ENCODE results near the gene GMCL2. TPM values are rescaled to one million over a fixed set of nuclear protein-coding genes. Genes with fewer than 3 reads are reported as not detected.

The GMCL2 gene
- polyA plus RNA-seq, 1 donor (not counting 4 experiments of a cell fraction or from before 2014, with no cell fraction given): not detected

DNA sequence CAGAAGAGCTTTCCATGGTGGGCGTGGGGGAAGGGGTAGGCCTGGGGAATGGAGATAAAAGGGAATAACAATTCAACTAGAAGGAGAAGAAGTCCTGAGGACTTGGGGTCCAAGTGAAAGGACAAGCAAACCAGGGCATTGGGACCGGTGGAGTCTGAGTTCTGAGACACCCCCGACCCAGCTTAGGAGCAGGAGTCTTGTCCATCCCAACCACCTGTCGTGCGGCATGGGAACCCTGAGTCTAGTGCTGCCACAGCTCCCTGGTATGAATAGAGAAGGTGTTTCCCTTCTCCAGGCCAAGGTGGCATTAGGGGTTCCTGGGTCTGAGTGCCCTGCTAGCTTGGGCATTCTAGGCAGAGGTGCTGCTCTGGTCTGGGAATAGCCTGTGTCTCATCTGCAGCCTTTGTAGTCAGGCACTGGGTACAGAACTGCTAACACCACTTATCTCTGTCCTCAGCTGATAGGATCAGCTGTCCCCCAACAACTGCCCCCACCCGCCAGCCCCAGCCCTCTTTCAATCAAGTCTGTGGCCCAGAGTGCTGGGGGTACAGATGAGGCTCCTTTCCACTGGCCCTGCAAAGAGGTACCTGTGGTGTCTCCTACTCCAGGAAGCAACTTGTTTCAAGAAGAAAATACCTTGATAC lies 27.1 kb upstream of the GMCL2 start:
- Histone ChIP-seq H3K36me3 (ENCODE audit: control insufficient read depth in 2 of 2, extremely low read depth in 1 of 2, insufficient read depth in 2 of 2, low read length in 2 of 2) (peaks cover 41 to 46% of the 10 kb centered on the region in 2 experiments), H2AFZ (ENCODE audit: control insufficient read depth, low read length) (no peak overlapping the region), H3K79me2 (ENCODE audit: control insufficient read depth, insufficient read depth, low read length) (peaks cover 3% of the 10 kb centered on the region), H3K4me2 (ENCODE audit: control insufficient read depth, extremely low read depth, insufficient read depth, low read depth, low read length) (no peak overlapping the region), H3K27me3 (ENCODE audit: control insufficient read depth, extremely low read depth, insufficient read depth, low read length) (no peaks in the 10 kb centered on the region), H3K9me3 (ENCODE audit: control insufficient read depth, low read depth, low read length) (no peaks in the 10 kb centered on the region), H3K9me1 (ENCODE audit: control insufficient read depth, extremely low read depth, insufficient read depth, low read length) (peaks cover 4% of the 10 kb centered on the region), H3K27ac (ENCODE audit: control insufficient read depth, insufficient read depth, low read length) (no peak overlapping the region), H3K4me1 (ENCODE audit: control insufficient read depth, extremely low read depth, insufficient read depth, low read length) (no peaks in the 10 kb centered on the region), H3K4me3 (ENCODE audit: control insufficient read depth in 2 of 3, extremely low read depth in 1 of 3, insufficient read depth in 2 of 3, low read depth in 1 of 3, low read length in 3 of 3) (no peak overlapping the region), H4K20me1 (ENCODE audit: control insufficient read depth, extremely low read depth, insufficient read depth, low read length) (peaks cover 25% of the 10 kb centered on the region), H3K9ac (ENCODE audit: control insufficient read depth, extremely low read depth, insufficient read depth, low read length) (no peak overlapping the region)
- FAIRE-seq (no peak), DNase-seq (ENCODE audit: low read depth, low spot score) (no peak)
- TF ChIP-seq CTCF (optimal IDR thresholded peaks at IDR 0.05 in 1 of 3, IDR thresholded peaks at IDR 0.05 in 1 of 3, conservative IDR thresholded peaks at IDR 0.05 in 1 of 3; ENCODE audit: extremely low read depth in 1 of 3, insufficient read depth in 2 of 3, low read length in 3 of 3) (no peak), EZH2 (IDR thresholded peaks at IDR 0.05; ENCODE audit: low read length) (no peak)
- dilution Hi-C loops (cut with MboI; ENCODE audit: extremely low pct_ligation_motif_present, low sequenced_read_pairs): no loop called here

DNA sequence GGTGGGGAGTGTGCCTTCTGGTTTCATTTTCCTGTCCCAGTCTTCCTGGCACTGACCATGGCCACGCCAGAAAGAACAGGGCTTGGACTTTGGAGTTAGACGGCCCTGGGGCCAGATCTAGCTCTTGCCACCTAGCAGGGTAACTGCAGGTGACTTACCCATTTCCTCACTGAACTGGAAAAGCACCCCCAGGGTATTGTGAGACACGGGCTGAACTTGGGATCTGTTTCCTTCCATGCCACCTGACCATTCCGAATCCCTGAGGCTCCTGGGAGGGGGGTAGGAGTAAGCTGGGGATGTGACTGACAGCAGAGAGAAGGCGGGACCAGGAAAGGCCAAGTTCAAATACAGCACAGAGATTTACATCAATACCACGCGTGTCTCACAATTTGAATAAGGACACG lies 26.6 kb upstream of the GMCL2 start:
- H3K4me3 ChIP-seq (ENCODE audit: control insufficient read depth in 2 of 3, extremely low read depth in 1 of 3, insufficient read depth in 2 of 3, low read depth in 1 of 3, low read length in 3 of 3): no peak overlapping the region
- peaks cover 4% of the 10 kb centered on the region for H3K9me1 ChIP-seq (ENCODE audit: control insufficient read depth, extremely low read depth, insufficient read depth, low read length)
- no peak overlapping the region for H2AFZ ChIP-seq (ENCODE audit: control insufficient read depth, low read length)
- H3K9me3 ChIP-seq (ENCODE audit: control insufficient read depth, low read depth, low read length): no peaks in the 10 kb centered on the region
- peaks cover 46 to 51% of the 10 kb centered on the region in 2 experiments for H3K36me3 ChIP-seq (ENCODE audit: control insufficient read depth in 2 of 2, extremely low read depth in 1 of 2, insufficient read depth in 2 of 2, low read length in 2 of 2)
- DNase-seq (ENCODE audit: low read depth, low spot score) (no peak), FAIRE-seq (no peak)
- no peak overlapping the region for H3K9ac ChIP-seq (ENCODE audit: control insufficient read depth, extremely low read depth, insufficient read depth, low read length)
- no peaks in the 10 kb centered on the region for H3K4me1 ChIP-seq (ENCODE audit: control insufficient read depth, extremely low read depth, insufficient read depth, low read length)
- H3K27ac ChIP-seq (ENCODE audit: control insufficient read depth, insufficient read depth, low read length): no peak overlapping the region
- dilution Hi-C loops (cut with MboI; ENCODE audit: extremely low pct_ligation_motif_present, low sequenced_read_pairs): no loop called here
- peaks cover 6% of the 10 kb centered on the region for H3K79me2 ChIP-seq (ENCODE audit: control insufficient read depth, insufficient read depth, low read length)
- H4K20me1 ChIP-seq (ENCODE audit: control insufficient read depth, extremely low read depth, insufficient read depth, low read length): peaks cover 30% of the 10 kb centered on the region
- no peak overlapping the region for H3K4me2 ChIP-seq (ENCODE audit: control insufficient read depth, extremely low read depth, insufficient read depth, low read depth, low read length)
- H3K27me3 ChIP-seq (ENCODE audit: control insufficient read depth, extremely low read depth, insufficient read depth, low read length): no peaks in the 10 kb centered on the region
- TF ChIP-seq EZH2 (IDR thresholded peaks at IDR 0.05; ENCODE audit: low read length): no peak
- no peak for TF ChIP-seq CTCF (optimal IDR thresholded peaks at IDR 0.05 in 1 of 3, IDR thresholded peaks at IDR 0.05 in 1 of 3, conservative IDR thresholded peaks at IDR 0.05 in 1 of 3; ENCODE audit: extremely low read depth in 1 of 3, insufficient read depth in 2 of 3, low read length in 3 of 3)
